PFSK-1 (cell line): ENCODE measurements around the gene TMEM144.

ENCODE experiments used
- FOXP2 ChIP-seq: optimal IDR thresholded peaks from 2 replicates; pipeline ENCODE3; 2011; ENCODE audit warnings: borderline replicate concordance, control low read depth, inconsistent platforms; ENCODE audit not compliant: insufficient read depth; ENCODE audit errors: extremely low read length, extremely low read depth
- POLR2AphosphoS5 ChIP-seq: IDR thresholded peaks from 2 replicates; pipeline ENCODE4 v1.6.1; 2012; ENCODE audit warnings: low read depth, mild to moderate bottlenecking, control low read depth, low read length, moderate library complexity
- SIN3A ChIP-seq: IDR thresholded peaks from 2 replicates; pipeline ENCODE4 v1.6.1; 2012; ENCODE audit warnings: mild to moderate bottlenecking, low read length, moderate library complexity, borderline replicate concordance; ENCODE audit not compliant: insufficient read depth
- TAF1 ChIP-seq: IDR thresholded peaks from 2 replicates; pipeline ENCODE4 v1.6.1; 2012; ENCODE audit warnings: low read length, control low read depth, borderline replicate concordance; ENCODE audit not compliant: insufficient read depth
- TF ChIP-seq, protein P1 (sequence below), 2 experiments: IDR thresholded peaks; 2 replicates each; pipeline versions ENCODE4 v1.6.1 to v1.8.0; 2011 to 2012; ENCODE audit warnings: low read depth in 2 of 2, low read length in 2 of 2, control low read depth in 1 of 2, inconsistent platforms in 1 of 2, mild to moderate bottlenecking in 1 of 2, moderate library complexity in 1 of 2; ENCODE audit not compliant: insufficient read depth in 1 of 2

DNA sequence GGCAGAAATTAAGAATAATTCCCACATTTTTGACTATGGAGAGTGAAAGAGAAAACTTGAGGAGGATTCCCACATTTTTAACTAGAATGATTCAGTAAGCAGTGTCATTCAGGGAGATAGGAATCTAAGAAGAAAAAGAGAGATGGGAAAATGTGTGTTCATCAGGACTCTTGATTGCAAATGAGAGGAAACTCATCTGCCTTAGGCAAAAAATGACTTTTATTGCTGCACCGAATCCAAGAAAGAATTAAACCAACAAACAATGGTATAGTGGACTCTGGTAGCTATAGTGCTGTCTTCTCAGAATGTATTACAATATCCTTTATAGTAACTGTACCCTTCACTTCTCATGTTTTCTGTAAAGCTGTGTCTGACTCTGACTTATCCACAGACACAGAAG lies 15.0 kb upstream of the TMEM144 start:
- TF ChIP-seq, protein P1, sequence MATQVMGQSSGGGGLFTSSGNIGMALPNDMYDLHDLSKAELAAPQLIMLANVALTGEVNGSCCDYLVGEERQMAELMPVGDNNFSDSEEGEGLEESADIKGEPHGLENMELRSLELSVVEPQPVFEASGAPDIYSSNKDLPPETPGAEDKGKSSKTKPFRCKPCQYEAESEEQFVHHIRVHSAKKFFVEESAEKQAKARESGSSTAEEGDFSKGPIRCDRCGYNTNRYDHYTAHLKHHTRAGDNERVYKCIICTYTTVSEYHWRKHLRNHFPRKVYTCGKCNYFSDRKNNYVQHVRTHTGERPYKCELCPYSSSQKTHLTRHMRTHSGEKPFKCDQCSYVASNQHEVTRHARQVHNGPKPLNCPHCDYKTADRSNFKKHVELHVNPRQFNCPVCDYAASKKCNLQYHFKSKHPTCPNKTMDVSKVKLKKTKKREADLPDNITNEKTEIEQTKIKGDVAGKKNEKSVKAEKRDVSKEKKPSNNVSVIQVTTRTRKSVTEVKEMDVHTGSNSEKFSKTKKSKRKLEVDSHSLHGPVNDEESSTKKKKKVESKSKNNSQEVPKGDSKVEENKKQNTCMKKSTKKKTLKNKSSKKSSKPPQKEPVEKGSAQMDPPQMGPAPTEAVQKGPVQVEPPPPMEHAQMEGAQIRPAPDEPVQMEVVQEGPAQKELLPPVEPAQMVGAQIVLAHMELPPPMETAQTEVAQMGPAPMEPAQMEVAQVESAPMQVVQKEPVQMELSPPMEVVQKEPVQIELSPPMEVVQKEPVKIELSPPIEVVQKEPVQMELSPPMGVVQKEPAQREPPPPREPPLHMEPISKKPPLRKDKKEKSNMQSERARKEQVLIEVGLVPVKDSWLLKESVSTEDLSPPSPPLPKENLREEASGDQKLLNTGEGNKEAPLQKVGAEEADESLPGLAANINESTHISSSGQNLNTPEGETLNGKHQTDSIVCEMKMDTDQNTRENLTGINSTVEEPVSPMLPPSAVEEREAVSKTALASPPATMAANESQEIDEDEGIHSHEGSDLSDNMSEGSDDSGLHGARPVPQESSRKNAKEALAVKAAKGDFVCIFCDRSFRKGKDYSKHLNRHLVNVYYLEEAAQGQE (IDR thresholded peaks at IDR 0.05; ENCODE audit: insufficient read depth in 1 of 2, low read depth in 2 of 2, low read length in 2 of 2), result no peak
- TF ChIP-seq TAF1, result no peak
- TF ChIP-seq POLR2AphosphoS5, result no peak
- TF ChIP-seq FOXP2, result no peak
- TF ChIP-seq SIN3A, result no peak
